OCI-LY7 (cell line): ENCODE data around the gene RPRD2. TPM values are rescaled to one million over a fixed set of nuclear protein-coding genes. Genes with fewer than 3 reads are reported as not detected.
"Not testable (repeated sequence)": the region's sequence is repeated elsewhere in the genome, so short reads cannot be mapped to it uniquely, and the experiment has no call there.

Experiments
- BruUV-seq: library from RNA; stranded (reverse); fragments of 400-500 nt; replicated peaks from 2 replicates; lab custom pipeline; 2021; lab: Mats Ljungman, UMichigan
- CTCF ChIA-PET: fragments of 300-600 bp; sonication (Branson Sonifier 250); formaldehyde crosslinking; loops from one replicate; lab custom pipeline; 2022; ENCODE audit warnings: antibody characterized with exemption; ENCODE audit not compliant: unreplicated experiment; lab: Charles Lee
- POLR2A ChIA-PET: fragments of 300-600 bp; sonication (Branson Sonifier 250); formaldehyde crosslinking; loops from one replicate; lab custom pipeline; 2022; ENCODE audit warnings: antibody characterized with exemption; lab: Charles Lee
- DNase-seq: peaks from one replicate; pipeline ENCODE4 v3.0.0-alpha.2; 2015; ENCODE audit warnings: low spot score
- H2AFZ ChIP-seq: fragments of 200-600 bp; sonication (generic), shearing (Covaris generic); 2 replicates; pipeline ENCODE4 v1.6.1; 2014; ENCODE audit warnings: mild to moderate bottlenecking, antibody characterized with exemption, low read length, moderate library complexity
- H3K27ac ChIP-seq: fragments of 200-600 bp; sonication (generic); 2 replicates; pipeline ENCODE4 v1.5.1; 2014; ENCODE audit warnings: mixed run types, low read depth, mild to moderate bottlenecking, moderate library complexity, low read length, inconsistent platforms; ENCODE audit not compliant: poor library complexity, severe bottlenecking
- H3K36me3 ChIP-seq: fragments of 200-600 bp; sonication (generic); 2 replicates; pipeline ENCODE4 v1.6.1; 2014; ENCODE audit warnings: mild to moderate bottlenecking, antibody characterized with exemption, low read length, moderate library complexity, mixed read lengths; ENCODE audit not compliant: insufficient read depth
- H3K4me1 ChIP-seq: fragments of 200-600 bp; sonication (generic); 2 replicates; pipeline ENCODE4 v1.5.1; 2014; ENCODE audit warnings: mild to moderate bottlenecking, low read length; ENCODE audit not compliant: insufficient read depth, poor library complexity, severe bottlenecking
- H3K4me2 ChIP-seq: fragments of 200-600 bp; sonication (generic); 2 replicates; pipeline ENCODE4 v1.6.1; 2014; ENCODE audit warnings: mild to moderate bottlenecking, low read length
- H3K4me3 ChIP-seq: fragments of 200-600 bp; sonication (generic); 2 replicates; pipeline ENCODE4 v1.5.1; 2014; ENCODE audit warnings: mild to moderate bottlenecking, low read depth, low read length; ENCODE audit not compliant: poor library complexity, severe bottlenecking
- H3K79me2 ChIP-seq: fragments of 200-600 bp; sonication (generic); 2 replicates; pipeline ENCODE4 v1.6.1; 2016; ENCODE audit warnings: low read depth, mild to moderate bottlenecking, low read length, moderate library complexity, mixed read lengths; ENCODE audit not compliant: insufficient read depth
- H3K9me2 ChIP-seq: fragments of 200-600 bp; sonication (generic); 2 replicates; pipeline ENCODE4 v1.6.1; 2016; ENCODE audit warnings: mild to moderate bottlenecking, low read length, mixed read lengths; ENCODE audit not compliant: insufficient read depth
- H3K9me3 ChIP-seq: fragments of 200-600 bp; sonication (generic); 2 replicates; pipeline ENCODE4 v1.6.1; 2014; ENCODE audit warnings: mild to moderate bottlenecking, mixed run types, low read length, mixed read lengths
- H4K20me1 ChIP-seq: fragments of 200-600 bp; sonication (generic); 2 replicates; pipeline ENCODE4 v1.6.1; 2014; ENCODE audit warnings: mild to moderate bottlenecking, antibody characterized with exemption, low read length, moderate library complexity, mixed read lengths; ENCODE audit not compliant: insufficient read depth
- EZH2phosphoT487 ChIP-seq: fragments of 200-600 bp; sonication (generic); IDR thresholded peaks from 2 replicates; pipeline ENCODE4 v1.6.1; 2018; ENCODE audit warnings: low read depth, borderline replicate concordance, mild to moderate bottlenecking, mixed run types, antibody characterized with exemption, low read length, moderate library complexity, mixed read lengths
- intact Hi-C: fragments of 100-400 bp; cut with micrococcal nuclease; formaldehyde crosslinking; loops from one replicate; pipeline ENCODE4 v1.10.0; 2022; ENCODE audit not compliant: unreplicated experiment
- total RNA-seq, 2 experiments: library from RNA; depleted of rRNA in 1 of 2; stranded (reverse); fragments of >200 nt in 1 of 2; shearing (Covaris generic) in 1 of 2; gene quantifications; 2 replicates each; pipeline ENCODE4 v1.2.3, GENCODE V29; 2014 to 2022
- TF ChIP-seq, protein P1 (sequence below): fragments of 200-600 bp; sonication (generic); conservative IDR thresholded peaks from 2 replicates; pipeline ENCODE4 v1.5.1; 2014; ENCODE audit warnings: mild to moderate bottlenecking, antibody characterized with exemption, low read length, moderate library complexity, mixed read lengths

Gene RPRD2
- total RNA-seq, 2 experiments from 2014 or later, result 17.0 to 39.7 TPM

DNA sequence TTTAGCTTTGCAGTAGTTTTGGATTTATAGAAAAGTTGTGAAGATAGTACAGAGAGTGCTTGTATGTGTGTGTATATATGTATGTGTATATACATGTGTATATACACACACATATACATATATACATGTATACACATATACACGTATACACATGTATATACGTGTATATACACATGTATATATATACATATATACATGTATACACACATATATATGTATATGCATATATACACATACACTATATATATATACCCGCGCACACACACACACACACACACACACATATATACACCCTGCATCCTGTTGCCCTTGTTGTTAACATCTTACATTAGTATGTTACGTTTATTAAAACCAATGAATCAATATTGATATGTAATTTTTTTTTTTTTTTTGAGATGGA, 24.3 kb downstream of the RPRD2 start:
- BruUV-seq, result no TSS peak
- Histone ChIP-seq H3K4me1 (peaks cover 7% of the 10 kb centered on the region), H3K36me3 (peaks cover 10% of the 10 kb centered on the region), H4K20me1 (peaks cover 20% of the 10 kb centered on the region; the same call in 1 of the 2 replicates), H3K4me3 (no peak overlapping the region), H3K79me2 (peaks cover 98% of the 10 kb centered on the region), H3K9me3 (no peaks in the 10 kb centered on the region), H3K27ac (no peak overlapping the region), H3K4me2 (no peak overlapping the region), H2AFZ (no peak overlapping the region), H3K9me2 (no peaks in the 10 kb centered on the region)
- TF ChIP-seq EZH2phosphoT487, result no peak
- TF ChIP-seq, protein P1, sequence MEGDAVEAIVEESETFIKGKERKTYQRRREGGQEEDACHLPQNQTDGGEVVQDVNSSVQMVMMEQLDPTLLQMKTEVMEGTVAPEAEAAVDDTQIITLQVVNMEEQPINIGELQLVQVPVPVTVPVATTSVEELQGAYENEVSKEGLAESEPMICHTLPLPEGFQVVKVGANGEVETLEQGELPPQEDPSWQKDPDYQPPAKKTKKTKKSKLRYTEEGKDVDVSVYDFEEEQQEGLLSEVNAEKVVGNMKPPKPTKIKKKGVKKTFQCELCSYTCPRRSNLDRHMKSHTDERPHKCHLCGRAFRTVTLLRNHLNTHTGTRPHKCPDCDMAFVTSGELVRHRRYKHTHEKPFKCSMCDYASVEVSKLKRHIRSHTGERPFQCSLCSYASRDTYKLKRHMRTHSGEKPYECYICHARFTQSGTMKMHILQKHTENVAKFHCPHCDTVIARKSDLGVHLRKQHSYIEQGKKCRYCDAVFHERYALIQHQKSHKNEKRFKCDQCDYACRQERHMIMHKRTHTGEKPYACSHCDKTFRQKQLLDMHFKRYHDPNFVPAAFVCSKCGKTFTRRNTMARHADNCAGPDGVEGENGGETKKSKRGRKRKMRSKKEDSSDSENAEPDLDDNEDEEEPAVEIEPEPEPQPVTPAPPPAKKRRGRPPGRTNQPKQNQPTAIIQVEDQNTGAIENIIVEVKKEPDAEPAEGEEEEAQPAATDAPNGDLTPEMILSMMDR, result no peak
- DNase-seq, result no peak
- CTCF ChIA-PET, result no interaction called here
- POLR2A ChIA-PET, result interaction anchor here (0.8 to 1.4 kb wide), 2 partner anchors 15 kb away, joined by 3 read pairs; no protein-coding TSS in a partner anchor
- intact Hi-C loops, result no loop called here

- Histone ChIP-seq H3K4me1 (peaks cover 7% of the 10 kb centered on the region), H3K9me3 (no peaks in the 10 kb centered on the region), H4K20me1 (peaks cover 20% of the 10 kb centered on the region; the same call in 1 of the 2 replicates), H3K4me2 (no peak overlapping the region), H3K27ac (no peak overlapping the region), H3K9me2 (no peaks in the 10 kb centered on the region), H3K36me3 (peaks cover 8% of the 10 kb centered on the region), H2AFZ (no peak overlapping the region), H3K79me2 (peaks cover 100% of the 10 kb centered on the region), H3K4me3 (no peak overlapping the region)
- no TSS peak for BruUV-seq
- CTCF ChIA-PET, result no interaction called here
- TF ChIP-seq, protein P1, result no peak
- TF ChIP-seq EZH2phosphoT487, result no peak
- intact Hi-C loops, result no loop called here
- POLR2A ChIA-PET, result interaction anchor here (0.9 to 1.2 kb wide), 2 partner anchors 100 to 127 kb away, joined by 3 read pairs; no protein-coding TSS in a partner anchor
- DNase-seq, result no peak
Measured at GRCh38 chr1:150389650-150390049, 25.7 kb downstream of the RPRD2 start.

DNA sequence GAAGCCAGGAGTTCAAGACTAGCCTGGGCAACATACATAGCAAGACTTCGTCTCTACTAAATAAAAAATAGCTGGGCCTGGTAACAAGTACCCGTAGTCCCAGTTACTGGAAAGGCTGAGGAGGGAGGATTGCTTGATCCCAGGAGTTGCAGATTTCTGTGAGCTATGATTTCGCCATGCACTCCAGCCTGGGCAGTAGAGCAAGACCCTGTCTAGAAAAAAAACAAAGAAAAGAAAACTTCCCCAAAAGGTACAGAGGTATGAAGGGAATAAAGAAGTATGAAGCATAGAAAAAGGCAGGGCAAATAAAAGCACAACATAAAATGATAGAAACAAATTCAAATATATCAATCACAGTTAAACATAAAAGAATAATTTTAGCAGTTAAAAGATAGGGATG, 28.7 kb downstream of the RPRD2 start:
- ChIA-PET POLR2A (interaction anchor here (1.3 kb wide), 1 partner anchor 45 kb away, joined by 3 read pairs; no protein-coding TSS in a partner anchor), CTCF (no interaction called here)
- no peak overlapping the region for H3K4me2 ChIP-seq
- no TSS peak for BruUV-seq
- peaks cover 31% of the 10 kb centered on the region for H3K36me3 ChIP-seq
- DNase-seq, result no peak
- intact Hi-C loops, result no loop called here
- peaks cover 100% of the 10 kb centered on the region for H3K79me2 ChIP-seq
- peaks cover 10% of the 10 kb centered on the region; the same call in 1 of the 2 replicates for H3K9me3 ChIP-seq
- H3K9me2 ChIP-seq, result no peaks in the 10 kb centered on the region
- H3K27ac ChIP-seq, result no peak overlapping the region
- no peak overlapping the region for H2AFZ ChIP-seq
- no peaks in the 10 kb centered on the region for H3K4me1 ChIP-seq
- no peak overlapping the region for H3K4me3 ChIP-seq
- TF ChIP-seq, protein P1, result no peak
- TF ChIP-seq EZH2phosphoT487, result no peak
- peaks cover 7% of the 10 kb centered on the region; the same call in 1 of the 2 replicates for H4K20me1 ChIP-seq

- H3K9me2 ChIP-seq, H3K4me2 ChIP-seq, H4K20me1 ChIP-seq, H3K27ac ChIP-seq, H3K9me3 ChIP-seq, H2AFZ ChIP-seq, CTCF ChIA-PET, H3K4me1 ChIP-seq, intact Hi-C loops, BruUV-seq, DNase-seq, H3K4me3 ChIP-seq: not testable (repeated sequence)
- POLR2A ChIA-PET, result interaction anchor here (0.6 to 0.7 kb wide), 2 partner anchors 90 to 383 kb away, joined by 4 read pairs; no protein-coding TSS in a partner anchor
- Histone ChIP-seq H3K79me2 (peaks cover 96% of the 10 kb centered on the region), H3K36me3 (peaks cover 32% of the 10 kb centered on the region)
Measured at GRCh38 chr1:150395115-150395514, 31.2 kb downstream of the RPRD2 start.
